GM18907 (cell line): ENCODE results near the gene RBM19.

Experiments
- ATAC-seq: cut with Tn5 transposase; IDR thresholded peaks from one replicate; pipeline ENCODE4 v1.9.1; 2021; ENCODE audit warnings: mild to moderate bottlenecking, moderate library complexity; ENCODE audit not compliant: unreplicated experiment

The RBM19 gene

DNA sequence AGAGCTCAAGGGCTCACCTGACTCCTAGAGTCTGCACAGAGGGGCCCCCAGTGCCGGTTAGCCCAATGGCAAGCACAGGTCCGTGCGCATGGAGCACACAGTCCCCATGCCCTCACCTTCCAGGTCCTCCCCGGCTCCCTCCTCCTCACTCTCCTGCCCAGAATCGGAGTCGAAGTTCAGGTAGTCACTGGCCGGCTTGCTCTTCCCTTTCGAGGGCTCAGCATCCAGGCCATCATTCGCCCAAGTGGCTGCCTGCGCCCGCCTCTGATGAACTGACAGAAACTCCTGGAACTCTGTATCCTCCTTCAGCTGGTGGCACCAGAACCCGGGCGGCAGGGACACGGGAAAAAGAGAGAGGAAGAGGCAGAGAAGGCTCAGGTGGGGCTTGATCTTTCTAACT is 7.0 kb downstream of the RBM19 start:
- no peak for ATAC-seq

DNA sequence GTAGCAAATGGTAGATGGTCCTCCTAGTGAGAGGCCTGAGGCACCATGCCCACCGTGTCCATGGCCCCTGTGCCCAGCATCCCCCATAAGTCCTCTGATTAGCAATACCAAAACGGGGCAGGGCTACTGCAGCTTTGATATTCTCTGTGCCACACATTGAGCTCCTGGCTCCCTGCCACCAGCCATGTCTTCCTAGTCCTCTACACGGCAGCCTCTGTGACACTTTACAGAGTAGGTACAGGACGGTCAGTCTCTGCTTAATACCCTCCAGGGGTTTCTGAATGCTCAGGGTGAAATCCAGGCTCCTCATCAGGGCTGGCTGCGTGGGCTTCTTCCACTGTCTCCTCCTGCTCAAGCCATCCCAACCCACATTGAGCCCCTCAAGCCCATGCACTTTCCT is 8.0 kb downstream of the RBM19 start:
- ATAC-seq: no peak

DNA sequence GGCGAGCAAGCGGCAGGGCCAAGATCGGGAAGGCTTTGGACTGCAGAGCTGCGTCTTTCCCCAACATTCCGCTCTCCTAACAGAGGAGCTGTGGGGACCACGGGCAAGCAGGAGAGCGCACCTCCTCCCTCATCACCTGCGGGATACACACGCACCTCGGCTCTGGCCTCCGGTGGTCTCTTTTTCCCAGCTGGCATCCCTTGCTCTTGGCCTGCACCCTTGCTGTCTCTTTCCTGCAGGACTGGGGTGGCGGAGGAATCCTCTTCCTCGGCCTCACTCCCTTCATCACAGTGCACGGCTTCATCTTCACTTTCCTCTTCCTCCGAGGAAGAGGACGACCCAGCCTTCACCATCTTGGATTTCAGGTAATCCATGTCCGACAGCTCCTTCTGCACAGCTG is 8.5 kb downstream of the RBM19 start:
- ATAC-seq: no peak

DNA sequence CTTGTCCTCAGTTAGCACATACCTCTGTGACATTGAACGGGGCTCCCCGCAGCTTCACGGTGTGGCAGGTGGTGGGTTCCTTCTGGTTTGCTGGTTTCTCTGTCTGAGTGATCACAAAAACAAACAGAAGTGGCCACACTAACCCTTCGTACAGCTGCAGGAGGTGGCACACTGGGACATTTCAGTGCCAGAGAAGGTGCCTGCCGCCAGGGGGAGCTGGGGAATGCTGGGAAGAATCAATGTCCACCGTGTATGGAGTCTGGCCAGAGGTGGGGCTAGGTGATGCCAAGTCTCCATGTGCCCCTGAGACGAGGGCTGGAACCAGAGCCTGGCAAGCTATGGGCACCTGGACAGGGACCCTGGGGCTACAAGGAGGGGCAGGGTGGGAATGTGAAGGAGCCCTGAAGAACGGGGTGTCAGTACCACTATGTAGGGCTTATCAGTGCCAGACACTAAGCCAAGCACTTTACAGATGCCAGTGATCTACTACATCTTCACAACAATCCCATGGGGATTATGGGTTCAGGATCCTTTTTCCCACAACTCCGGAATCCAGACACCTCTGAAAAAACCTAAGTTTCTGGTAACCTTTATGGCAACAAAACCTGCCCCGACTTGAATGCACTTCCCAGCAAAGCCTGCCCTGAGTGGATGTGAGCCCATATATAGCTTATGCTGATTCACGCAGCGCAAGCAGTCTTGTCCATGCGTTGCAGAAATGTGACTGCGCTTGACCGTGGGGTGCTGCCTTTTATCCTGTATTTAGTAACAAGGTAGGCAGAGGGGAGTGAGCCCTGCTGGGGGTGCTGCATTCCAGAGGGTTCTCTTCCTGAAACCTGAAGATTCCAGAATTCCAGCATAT is 10.8 kb downstream of the RBM19 start:
- ATAC-seq: no peak

DNA sequence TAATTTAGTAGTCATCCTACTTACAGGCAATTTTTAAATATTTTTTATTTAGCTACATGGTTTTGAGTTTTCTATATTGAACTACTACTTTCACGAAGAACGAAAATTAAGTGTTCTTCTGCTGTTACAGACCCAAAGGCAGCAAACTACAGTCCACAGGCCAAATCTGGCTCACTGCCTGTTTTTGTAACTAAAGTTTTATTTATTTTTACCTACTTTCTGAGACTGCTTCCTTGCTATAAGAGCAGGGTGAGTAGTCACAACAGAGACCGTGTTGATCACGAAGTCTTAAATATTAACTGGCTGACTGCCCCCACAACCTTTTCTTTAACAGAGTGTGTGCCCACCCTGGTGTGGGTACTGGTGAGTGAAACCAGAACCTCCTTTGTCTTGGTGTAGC is 11.6 kb downstream of the RBM19 start:
- ATAC-seq: no peak

DNA sequence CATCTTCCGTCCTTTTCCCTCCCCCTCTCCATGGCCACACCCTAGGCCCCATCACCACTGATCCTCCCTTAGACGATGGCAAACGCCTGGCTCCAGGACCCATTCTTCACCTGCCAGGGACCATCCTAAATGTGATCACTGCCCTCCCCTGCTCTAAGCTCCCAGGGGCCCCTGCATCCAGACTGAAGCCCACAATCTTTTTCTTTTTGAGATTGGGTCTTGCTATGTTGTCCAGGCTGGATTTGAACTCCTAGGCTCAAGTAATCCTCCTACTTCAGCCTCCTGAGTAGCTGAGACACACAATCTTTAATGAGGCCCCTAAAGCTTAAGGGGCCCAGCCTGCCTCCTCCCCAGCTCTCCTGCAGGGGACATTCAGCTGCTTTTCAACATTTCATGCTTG is 15.3 kb downstream of the RBM19 start:
- ATAC-seq: no peak

DNA sequence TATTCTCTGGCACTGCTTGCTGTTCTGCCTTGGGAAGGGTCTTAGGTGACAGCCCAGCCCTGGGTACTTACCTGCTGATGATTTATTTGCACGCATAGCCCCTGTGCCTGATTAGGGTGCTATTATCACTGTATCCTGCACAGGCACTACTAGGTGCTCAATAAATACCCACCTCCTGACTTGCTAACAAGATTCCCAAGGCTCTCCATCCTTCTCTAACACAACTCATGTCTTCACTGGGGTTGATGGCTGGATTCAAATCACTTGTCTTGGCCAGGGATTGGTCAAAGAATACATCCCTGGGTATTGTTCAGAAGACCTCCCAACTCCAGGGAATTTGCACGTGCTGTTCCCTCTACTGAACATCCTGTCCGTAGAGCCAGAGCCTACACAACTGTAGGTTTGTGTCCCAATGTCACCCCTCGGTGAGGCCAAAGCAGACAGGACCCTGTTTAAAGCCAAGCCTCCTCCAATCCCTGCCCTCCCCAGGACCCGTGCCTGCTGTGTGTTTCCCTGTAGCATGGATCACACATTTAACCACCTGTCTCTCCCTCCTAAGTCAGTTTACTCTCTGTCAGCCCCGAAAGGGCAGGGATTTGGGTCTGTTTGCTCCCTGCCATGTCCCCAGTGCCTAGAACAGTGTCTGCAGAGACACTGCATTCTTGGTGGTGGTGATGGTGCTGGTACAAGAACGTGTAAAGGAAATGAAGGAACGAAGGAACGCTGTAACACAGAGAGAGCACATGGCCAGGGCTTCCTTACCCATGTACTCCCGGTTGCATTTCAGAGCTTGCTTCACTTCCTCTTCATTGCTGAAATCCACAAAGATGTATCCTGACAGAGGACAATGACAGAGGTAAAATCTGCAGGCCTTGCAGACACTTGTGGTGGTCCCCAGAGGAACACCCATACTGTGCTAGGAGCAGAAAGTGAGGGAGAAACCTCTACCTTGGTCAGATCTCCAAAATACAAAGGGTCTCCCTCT is 16.5 kb downstream of the RBM19 start:
- ATAC-seq: no peak

DNA sequence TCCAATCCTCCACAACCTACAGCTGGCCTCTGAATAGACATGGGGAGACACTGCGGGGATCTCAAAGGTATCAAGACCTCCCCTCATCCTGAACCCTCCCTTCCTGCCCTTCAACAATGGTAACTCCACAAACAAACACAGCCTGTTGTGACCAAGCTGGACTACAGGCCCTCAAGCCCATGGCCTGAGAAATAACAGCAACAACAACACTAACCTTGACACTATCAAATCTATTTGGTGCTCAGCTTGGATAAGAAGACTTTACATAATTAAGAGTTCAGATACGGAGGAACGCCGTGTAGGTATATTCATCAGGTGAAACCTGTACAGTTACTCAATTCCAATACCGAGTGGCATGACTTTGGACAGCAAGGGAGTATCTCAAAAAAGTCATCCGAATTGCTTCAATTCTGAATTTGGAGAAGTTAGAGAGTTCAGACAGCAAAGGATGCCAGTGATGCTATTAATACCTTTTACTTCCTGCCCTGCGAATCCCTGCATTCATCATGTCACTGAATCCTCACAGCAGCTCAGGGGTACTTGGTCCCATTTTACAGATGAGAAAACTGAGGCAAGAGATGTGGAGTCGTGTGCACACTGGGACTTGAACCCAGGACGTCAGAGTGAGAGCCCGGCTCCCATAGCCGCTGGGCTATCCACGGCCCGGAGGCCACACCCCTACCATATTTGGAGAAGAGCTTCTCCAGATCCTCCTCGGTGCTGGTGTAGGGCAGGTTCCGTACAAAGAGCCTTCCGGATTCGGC is 17.8 kb downstream of the RBM19 start:
- no peak for ATAC-seq

DNA sequence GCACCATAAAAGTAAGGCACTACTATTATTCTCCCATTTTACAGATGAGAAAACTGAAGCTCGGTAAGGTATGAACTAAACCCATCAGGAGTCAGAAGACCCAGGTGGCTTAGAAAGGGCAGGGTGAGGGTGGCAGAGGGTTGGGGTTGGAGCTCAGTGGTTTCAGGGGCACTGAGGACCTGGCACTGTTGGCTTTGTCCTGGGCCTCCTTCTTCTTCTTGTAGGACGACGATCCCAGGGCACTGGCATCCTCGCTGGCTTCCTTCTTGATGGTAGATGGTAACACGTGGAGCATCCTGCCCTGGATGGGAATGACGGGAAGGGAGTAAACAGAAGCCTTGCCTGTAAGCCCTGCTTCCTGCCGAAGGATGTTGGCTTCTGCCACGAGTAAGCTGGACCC is 19.9 kb downstream of the RBM19 start:
- ATAC-seq: no peak

DNA sequence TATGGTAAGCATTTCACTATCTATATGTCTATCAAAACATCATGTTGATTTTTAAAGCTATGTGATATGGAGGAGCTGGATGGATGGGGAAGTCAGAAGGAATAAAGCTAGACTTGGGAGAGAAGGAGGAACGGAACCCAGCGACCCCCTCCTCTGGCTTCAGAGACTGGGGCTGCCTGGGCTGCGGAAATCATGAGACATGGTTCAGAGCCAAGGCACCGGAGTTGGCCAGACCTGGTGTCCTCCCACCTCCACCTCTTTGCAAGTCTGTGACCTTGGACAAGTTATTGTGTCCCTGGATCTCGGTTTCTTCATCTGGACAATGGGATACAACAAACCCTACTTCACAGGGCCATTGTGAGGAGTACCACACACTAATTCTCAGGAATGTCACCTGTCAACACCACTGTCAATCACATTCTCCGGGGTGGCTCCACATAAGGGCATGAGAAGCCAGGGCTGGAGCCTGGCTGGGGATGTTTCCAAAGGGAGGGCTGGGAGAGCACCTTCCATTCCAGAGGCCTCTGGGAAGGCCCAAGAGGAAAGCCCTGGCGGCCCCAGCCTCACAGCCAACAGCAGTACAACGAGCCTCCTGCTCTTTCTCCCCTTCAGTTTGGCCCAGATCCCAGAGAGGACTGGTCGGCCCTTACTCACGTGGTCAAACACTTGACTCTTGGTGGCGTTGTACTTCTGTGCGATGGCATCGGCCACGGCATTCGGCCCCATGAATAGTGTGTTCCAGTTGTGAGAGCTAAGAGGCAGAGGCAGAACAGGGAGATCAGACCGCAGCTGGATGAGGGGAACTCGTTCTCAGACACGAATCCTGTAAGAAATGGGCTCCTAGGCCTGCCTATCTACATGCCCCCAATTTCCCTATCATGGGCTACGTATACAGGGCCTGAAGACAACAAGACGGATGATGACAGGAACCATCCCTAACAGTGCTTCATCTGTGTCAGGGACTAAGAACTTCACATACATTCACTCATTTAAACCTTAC is 20.7 kb downstream of the RBM19 start:
- ATAC-seq: no peak

DNA sequence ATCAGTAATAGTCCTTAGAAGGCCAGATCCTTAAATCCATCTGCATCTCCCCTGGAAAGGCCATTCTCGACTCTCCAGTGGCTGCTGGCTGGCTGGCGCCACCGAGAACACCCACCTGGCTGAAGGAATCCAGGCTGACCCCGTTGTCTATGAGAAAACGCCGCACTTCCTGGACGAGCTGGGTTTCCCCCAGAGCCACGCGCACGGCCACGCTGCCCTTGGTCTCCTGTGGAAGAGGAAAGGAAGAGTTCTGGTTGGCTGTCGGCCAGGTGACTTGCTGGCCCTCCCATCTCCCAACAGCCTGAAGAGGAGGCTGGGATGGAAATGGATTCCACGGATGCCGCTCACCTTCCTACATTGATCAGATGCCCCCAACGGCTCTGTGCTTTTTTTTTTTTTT is 23.9 kb downstream of the RBM19 start:
- ATAC-seq: no peak

DNA sequence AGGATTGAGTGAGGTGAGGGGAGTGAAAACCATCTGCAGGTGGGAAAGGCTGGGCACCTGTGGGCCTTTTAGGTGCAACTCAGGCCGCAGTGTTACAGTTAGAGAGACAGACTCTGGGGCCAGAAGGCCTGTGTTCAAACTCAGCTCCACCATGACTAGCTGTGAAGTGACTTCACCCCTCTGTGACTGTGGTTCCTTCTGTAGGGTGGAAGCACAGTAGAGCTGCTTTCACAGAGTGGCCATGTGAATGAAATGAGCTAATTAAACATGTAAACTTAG is 25.0 kb downstream of the RBM19 start:
- ATAC-seq: no peak

DNA sequence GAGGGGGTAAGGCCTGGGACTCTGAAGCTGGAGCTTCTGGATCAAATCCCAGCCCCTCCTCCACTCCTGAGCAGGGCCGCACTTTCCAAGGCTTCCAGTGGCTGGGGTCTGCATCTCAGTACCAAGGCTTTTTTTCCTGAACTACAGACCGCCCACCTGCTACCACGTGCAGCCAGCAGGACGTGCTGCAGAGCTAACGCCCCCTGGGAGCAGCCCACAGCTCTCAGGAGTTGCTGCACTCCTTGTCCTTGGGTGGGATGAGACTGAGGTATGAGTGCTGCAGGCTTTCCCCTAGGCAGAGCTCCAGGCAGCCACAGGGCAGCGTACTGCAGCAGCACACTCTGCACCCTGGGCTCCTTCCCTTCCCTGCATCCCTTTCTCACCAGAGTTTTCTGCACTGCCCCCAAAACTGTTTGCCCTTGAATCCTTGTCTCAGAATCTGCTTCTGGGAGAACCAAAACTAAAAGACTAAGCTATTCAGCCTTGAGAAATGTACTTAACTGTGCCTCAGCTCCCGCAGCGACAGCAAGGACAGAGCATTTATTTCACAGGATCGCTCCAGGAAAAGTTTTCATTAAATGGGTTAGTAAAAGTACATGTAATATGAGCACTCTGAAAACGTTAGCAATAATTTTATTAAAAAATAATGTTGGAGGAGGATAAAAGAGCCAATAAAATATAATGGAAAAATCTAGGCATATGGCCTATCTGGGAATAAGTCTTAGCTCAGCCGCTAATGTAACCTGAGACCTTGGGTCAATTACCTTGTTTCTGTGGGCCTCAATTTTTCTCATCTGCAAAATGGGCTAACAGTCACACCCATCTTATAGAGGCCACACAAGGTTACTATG is 25.5 kb downstream of the RBM19 start:
- ATAC-seq: no peak

DNA sequence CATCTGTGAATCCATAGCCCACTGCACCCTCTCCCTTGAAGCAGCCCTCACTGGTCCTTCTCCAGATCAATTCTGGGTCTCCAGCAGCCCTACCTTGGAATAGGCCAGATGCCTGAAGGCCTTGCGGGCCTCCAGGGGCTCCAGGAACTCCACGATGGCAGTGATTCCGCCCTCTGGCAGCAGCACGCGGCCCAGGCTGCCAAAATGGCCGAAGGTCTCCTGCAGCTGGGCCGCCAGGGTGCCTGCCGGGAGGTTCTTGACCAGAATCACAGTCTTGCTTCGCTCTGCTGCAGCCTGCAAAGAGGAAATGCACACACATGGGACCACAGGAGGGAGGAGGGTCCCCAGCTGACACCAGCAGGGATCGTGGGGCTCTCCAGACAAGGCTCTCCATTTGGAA is 26.3 kb downstream of the RBM19 start:
- ATAC-seq: no peak

DNA sequence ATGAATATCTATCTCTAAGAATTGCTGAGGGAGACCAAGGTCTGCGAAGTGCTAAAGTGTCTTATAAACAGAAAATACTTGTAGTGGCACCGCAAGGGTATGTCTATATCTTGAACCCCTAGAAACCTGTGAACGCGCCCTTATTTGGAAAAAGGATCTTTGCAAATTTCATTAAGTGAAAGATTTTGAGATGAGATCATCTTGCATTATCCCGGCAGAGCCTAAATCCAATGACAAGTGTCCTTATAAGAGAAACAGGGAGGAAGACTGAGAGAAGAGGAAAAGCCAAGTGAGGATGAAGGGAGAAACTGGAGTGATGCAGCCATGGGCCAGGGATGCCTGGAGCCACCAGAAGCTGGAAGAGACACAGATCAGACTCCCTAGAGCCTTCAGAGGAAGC is 27.7 kb downstream of the RBM19 start:
- ATAC-seq: no peak

DNA sequence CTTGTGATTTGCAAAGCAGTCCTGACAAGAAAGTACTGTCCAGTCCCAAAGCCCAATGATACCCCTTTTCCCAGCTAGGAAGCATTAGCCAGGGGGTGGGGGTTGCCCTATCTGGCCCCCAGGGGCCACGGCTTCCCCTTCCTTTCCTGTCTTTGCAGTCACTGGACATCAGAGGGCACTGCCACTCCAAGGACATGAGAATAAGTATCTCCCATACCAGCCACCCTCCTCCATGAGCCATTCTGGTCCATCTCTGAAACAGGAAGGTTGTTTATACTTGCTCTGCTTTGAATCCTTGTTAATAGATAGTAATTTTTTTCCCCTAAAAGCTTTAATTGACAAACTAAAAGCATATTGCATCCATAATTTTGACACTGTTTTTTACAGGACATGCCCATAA is 29.7 kb downstream of the RBM19 start:
- ATAC-seq: no peak

DNA sequence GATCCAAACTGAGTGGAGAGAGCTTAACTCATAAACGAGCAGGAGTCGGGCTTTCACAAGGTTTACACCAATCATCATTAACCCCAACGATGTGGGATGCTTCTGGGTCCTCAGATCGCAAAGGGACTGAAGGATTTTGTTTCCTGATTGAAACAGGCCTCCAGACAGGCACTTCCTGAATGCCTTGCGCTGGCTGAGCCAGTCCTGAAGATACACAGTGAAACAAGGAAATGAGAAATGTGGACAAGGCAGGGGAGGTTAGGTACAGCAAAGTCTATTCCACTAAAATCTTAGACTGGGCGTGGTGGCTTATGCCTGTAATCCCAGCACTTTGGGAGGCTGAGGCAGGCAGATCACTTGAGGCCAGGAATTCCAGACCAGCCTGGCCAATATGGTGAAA is 30.7 kb downstream of the RBM19 start:
- ATAC-seq: no peak

DNA sequence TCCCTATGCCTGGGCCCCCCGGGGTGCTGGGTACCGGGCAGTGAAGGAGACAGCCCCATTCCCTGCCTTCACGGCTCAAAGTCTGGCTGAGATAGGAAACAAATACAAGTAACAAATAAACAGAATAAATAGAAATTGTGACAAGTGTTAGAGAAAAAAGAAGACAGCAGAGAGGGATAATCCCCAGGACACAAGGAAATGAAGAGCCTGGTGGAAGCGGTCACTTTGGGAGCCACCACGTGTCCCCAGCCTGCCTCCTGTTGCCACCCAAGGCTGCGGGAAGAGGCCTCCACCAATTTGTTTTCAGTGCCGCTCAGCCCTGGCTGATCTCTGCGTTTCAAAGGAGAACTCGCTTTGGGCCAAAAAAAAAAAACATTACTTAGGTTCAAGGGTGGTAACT is 31.2 kb downstream of the RBM19 start:
- no peak for ATAC-seq

DNA sequence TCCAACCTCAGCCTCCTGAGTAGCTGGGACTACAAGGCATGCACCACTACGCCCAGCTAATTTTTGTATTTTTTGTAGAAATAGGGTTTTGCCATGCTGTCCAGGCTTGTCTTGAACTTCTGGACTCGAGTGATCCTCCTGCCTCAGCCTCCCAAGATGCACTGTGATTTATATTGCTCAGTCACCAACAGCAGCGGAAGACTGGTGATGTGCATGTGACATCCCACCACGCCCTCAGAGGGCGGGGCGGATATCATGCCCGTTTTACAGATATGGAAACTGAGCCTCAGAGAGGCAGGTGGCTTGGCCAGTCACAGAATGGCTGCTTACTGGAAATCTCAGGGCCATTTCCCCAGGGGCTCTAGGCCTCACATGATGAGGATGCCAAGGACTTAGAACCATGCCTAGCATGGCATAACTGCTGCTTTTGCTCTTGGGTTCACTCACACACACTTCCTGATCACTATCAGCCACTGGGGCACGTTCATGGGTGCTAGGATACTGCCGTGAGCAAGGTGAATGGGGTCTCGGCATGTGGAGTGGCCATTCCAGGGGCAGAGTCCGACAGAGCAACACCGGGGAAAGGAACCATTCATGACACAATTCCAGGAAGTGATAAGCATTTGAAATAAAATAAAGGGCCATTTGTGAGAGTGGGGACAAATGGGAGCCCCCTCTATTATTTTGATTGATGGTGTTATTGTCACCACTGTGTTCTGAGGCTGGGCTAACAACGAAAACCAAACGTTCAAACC is 31.9 kb downstream of the RBM19 start:
- no peak for ATAC-seq
